ENCODE measurements around the gene GPC1.
"Not testable (repeated sequence)": the region's sequence is repeated elsewhere in the genome, so short reads cannot be mapped to it uniquely, and the experiment has no call there.

GPC1 gene, protein sequence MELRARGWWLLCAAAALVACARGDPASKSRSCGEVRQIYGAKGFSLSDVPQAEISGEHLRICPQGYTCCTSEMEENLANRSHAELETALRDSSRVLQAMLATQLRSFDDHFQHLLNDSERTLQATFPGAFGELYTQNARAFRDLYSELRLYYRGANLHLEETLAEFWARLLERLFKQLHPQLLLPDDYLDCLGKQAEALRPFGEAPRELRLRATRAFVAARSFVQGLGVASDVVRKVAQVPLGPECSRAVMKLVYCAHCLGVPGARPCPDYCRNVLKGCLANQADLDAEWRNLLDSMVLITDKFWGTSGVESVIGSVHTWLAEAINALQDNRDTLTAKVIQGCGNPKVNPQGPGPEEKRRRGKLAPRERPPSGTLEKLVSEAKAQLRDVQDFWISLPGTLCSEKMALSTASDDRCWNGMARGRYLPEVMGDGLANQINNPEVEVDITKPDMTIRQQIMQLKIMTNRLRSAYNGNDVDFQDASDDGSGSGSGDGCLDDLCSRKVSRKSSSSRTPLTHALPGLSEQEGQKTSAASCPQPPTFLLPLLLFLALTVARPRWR

DNA sequence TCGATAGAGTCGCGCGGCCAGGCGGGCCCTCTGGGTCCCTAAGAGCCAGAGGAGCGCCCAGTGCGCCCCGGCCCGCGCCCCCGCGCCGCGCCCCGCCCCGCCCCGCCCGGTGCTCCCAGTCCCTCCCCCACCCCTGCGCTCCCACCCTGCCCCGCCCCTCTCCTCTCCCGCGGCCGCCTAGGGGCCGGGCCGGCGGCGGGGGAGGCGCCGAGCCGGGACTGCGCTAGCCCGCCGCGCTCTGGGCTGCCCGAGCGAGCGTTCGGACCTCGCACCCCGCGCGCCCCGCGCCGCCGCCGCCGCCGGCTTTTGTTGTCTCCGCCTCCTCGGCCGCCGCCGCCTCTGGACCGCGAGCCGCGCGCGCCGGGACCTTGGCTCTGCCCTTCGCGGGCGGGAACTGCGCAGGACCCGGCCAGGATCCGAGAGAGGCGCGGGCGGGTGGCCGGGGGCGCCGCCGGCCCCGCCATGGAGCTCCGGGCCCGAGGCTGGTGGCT is at the start of gene GPC1:
TSS of gene GPC1 (plus strand) at position 207 of the 491 bp plus-strand sequence. CDS start at position 463, 256 bp downstream.
- DNase-seq: no peak

DNA sequence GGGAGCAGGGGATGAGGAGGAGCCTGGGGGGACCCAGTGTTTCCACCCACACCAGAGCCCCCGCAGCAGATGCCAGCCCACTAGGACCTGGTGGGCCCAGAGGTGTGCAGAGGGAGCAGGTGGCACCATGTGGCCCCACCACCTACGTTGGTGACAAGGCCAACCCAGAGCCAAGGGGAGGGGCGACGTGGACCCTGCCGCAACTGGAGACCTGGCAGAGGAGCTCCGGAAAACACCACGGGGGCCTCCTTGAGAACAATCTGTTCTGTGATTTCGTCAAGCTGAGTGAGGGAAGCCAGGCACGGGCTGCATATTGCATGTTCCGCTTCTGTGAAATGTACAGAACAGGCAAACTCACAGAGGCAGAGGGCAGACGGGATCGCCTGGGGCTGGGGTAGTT is 49.1 kb upstream of the GPC1 start:
- no peak for DNase-seq

DNA sequence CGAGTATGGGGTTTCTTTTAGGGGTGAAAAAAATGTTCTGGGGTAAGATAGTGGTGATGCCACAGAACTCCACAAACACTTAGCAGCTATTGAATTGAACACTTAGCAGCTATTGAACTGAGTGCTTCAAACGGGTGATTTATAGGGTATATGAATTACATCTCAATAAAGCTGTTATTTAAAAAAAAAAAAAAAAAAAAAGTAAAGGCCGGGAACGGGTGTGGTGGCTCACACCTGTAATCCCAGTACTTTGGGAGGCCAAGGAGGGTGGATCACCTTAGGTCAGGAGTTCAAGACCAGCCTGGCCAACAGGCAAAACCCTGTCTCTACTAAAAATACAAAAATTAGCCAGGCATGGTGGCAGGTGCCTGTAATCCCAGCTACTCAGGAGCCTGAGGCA is 48.7 kb upstream of the GPC1 start:
- not testable (repeated sequence) for DNase-seq

DNA sequence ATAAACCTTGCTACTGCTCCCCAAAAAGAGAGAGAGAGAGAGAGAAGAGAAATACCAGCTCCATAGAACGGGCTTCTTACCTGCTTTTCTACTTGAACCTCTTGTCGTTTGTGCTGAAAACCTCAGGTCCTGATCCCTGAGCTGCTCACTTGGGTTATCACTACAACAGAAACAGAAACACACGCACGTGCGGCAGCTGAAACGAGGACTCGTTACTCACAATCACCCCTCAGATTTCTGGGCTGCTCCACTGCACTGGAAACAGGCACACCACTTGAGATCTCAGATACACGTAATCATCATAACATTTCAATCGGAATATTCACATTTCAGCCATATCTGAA is 48.2 kb upstream of the GPC1 start:
- no peak for DNase-seq

DNA sequence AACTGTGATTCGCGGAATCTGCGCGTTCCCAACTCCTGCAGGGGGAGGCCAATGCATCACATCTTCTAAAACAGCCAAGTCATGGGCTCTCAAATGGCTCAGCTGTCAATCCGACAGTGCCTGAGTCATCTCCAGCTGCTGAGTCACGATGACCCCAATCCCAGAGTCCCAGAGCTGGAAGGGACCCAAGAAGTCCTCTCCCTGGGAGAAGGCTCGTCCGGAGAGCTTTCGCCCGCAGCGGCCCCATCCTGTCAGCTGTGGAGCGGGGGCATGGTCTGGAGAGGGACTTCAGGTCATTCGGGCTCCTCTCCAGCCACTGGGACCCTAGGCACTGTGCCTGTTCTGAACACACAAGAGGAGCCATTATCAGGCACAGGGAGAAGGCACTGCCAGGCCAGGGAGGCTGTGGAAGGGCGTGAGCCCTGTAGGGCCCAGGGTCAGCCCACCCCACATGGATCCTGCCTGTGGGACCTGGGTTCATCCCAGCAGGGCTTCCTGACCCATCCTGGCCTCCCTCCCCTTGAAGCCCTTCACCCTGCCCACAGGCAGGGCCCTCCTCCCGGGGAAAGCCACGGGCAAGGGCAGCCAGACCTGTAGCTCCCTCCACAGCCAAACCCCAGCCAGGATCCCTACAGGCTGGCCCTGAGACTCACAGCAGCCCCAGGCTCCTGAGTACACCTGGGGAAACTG is 47.6 kb upstream of the GPC1 start:
- DNase-seq: no peak

DNA sequence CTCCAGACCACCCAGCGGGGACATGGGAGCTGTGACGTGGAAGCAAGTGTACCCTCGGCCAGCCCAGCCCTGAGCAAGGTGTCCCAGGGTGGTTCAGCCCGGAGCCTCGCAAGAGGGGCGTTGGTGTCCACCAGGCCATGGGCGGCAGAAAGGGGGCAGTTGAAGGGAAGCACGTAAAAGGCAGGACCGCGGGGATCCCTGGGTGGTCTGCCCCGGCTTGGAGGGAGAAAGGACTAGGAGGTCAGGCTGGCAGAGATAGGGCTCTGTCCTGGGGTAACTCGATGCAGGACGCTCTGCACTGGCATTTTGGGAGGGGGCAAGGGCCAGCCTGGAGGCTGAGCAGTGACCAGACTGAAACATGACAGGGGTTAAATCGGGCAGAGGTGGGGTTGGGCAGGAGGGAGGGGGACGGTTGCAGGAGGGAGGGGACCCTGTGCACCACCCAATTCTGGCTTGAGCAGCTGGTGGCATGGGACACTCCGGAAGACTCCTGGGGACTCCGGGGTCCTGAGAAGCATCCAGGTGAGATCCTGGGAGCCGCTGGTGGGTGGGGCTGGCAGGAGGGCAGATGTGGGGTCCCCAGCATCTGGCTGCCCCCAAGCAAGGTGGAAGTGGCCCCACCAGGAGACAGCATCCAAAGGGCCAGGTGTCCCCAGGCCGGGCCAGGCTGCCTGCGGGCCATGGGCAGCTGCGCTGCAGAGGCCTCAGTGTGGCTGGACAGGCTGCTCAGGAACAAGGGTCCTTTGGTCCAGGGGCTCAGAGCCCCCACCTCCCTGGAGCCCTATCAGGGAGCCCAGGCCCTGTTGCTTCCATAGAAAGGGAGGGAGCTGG is 46.8 kb upstream of the GPC1 start:
- no peak for DNase-seq

DNA sequence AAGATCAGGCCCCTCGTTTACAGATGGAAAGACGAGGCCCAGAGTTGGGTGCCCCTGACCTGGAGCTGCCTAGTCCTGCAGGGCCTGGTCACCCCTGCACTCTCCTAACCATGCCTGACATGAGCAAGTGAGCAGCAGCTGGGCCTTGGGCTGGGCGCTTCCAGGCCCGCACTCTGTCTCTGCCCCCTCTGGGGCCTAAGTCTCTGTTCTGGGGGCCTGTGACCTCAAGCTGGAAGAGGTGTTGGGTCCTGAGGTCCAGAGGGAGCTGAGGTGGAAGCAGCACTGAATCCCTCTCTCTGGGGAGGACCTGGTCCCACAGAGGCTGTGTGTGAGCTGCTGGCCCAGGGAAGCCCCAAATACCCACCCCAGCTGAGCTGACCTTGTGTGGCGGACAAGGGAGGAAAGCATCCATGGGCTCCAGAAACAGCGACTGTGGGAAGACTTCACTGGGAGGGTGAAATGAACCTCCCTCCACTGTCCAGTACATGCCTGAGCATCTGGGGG is 46.1 kb upstream of the GPC1 start:
- no peak for DNase-seq

DNA sequence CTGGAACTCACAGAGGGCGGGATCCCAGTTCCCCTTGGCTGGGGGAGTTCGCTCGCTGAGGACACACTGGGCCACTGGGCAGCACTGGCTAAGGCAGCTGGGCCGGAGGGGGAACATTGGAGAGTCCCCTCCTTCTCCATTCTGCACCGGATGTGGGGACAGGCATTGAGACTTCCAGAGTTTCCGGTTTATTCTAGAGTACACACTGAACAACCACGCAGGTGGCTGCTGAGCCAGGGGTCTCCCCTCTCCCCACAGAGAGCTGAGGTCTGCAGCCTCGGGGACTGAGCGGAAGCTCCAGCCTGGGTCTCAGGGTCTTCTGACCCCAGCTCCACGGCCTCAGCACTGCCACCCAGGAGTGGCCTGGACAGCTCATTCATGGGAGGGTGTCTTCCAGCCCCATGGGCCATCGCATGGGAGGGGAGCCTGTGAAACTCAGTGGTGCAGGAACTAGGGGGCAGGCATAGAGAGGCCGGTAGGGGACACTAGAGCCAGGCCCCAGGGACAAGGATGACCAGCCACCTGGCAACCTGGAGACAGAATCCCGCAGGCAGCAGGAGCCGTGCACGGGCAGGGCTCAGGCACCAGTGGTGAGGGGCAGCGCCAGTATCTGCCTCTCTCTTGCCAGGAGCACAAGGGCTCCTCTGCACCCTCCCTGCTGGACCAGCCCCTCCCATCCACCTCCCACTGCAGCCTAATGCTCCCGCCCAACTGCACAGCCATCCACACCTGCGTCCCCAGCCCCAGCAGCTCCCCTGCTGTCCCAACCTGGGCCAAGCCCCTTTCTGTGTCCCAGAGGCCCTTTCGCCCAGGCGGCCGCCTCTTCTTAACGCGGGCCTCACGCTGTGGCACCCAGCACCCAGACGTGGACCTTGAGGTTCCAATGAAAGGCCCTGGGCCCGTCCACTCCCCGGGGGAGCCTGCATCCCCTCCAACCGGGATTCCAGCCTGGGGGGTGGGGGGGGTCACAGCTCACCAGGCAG is 45.1 kb upstream of the GPC1 start:
- no peak for DNase-seq

DNA sequence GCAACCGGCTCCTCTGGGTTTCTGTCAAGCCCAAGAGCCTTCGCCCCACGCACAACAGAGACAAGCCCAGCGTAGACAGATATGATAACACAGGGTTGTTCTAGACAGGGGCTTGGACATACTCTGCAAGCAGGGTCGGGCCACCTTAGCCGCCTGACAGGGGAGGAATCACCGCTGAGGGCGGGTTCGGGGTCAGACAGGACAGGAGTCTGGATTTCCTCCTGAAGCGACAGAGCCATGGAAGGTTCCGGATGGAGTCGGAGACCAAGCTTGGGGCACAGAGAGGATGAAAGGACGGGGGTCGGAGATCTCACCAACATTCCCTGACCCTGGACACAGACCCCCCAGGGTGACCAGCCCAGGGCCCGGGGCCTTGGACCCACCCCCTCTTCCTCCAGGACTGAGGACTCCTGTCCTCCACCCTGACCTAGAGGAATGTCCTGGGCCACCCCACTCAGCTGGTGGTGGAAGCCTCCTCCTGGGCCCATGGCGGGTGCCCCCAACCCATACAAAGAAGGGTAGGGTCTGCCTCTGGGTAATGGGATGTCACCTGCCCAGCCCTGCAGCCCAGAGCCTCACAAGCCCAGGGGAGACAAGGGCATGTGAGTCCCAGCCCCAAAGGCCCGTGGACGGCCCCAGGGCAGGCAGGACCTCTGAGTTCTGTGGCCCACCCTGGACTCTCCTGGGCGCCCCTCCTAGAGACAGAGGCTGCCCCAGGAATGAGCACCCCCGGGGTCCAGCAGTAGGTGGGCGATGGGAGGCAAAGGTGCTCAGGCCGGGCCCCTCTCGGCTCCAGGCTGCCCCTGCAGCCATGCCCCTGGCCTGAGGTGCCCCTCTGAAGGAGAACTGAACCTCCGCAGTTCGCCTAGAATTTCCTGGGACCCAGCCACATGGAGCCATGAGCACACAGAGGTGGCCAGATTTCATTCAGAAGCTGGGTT is 44.1 kb upstream of the GPC1 start:
- DNase-seq: no peak

DNA sequence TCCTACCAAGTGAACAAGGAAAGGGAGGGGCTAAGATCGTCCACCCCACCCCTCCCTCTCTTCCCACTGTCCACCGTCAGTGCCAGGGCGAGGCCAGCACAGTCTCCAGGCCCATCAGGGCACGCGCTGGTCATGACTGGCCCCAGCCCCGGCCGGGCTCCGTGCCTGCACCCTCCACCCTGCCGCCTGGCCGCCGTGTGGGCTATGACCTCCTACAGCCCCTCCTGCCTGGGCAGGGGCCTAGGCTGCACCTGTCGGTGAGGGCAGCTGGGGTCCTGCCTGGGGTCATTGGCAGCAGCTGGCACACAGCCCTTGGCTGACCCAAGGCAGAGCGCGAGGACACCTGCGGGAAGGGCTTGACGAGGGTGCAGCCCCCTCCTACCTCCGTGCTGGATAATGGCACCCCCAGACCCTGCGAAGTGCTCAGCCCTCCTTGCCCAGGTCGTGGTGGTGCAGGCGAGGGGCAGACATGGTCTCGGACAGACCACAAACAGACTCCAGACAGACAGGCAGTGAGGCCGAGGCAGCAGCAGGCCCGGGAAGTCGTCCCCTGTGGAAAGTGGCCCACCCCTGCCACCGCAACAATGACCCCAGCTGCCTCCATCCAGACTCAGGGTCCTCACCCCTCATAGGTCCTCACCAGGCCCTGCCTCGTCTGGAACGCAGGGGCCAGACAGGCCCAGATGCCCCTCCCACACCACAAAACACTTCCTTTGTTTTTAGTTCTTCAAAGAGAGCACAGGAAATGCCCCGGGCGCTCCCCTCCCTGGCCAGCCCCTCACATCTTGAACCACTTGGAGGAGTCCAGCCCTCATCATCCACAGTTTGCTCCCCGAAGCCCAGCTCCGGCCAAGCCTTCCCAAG is 43.1 kb upstream of the GPC1 start:
- DNase-seq: no peak

DNA sequence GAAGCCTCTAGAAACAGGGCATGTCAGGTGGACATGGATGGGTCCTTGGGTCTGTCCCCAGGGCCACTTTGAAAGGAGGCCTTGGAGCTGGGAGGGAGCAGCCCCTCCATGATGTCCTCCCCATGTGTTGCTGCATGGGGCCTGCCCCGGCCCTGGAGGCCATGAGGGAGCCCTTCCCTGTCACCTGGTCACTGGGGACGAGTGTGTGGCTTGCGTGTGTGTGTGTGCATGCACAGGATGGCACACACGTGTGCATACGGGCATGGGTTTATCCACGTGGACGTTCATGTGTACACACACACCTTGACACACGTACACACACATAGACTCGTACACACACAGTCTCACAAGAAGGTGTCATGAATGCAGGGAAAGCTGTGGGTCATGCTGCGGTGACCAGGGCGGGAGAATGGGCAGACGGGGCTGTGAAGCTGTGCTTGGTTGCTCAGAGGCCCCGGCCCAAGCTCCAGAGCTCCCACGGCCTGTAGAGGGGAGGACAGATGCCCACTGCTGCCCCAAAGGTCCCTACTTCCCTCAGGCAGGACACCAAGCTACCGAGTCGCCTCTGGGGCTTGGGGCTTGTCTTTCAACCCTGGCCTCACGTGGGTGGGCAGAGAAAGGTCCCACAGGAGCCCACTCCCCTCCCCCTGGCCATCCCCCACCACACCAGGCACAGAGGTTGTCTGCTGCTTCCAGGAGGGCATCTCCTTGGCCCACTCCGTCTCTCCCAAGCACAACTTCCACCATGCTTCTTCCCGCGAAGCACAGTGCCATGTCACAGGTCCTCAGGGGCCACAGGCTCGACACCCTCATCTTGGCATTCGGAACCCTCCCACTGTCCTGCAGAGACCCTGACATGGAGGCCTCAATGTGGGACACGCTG is 42.3 kb upstream of the GPC1 start:
- DNase-seq: no peak

DNA sequence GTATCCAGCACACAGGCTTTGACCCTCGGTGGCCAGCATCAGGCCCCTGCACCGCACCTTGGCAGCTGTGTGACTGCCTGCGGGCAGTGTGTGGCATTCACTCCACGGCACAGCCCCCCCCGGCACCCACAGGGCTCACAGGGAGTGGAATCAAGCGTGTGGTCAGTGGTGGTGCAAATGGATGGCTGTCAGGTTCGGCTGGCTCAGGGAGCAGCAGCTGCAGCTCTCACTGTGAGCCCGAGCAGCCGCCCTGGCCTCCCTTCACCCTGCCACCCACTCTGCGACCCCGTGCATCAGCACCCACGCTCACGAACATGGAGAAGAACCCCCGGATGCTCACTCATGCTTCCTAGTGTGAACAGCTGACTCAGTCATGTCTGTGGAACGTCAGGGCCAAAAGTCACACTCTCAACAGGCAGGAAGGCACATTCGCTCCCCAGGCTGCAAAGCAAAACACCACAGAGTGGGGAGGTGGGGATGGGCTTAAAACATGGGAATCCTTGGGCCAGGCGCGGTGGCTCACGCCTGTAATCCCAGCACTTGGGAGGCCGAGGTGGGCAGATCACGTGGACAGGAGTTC is 41.5 kb upstream of the GPC1 start:
- DNase-seq: no peak

DNA sequence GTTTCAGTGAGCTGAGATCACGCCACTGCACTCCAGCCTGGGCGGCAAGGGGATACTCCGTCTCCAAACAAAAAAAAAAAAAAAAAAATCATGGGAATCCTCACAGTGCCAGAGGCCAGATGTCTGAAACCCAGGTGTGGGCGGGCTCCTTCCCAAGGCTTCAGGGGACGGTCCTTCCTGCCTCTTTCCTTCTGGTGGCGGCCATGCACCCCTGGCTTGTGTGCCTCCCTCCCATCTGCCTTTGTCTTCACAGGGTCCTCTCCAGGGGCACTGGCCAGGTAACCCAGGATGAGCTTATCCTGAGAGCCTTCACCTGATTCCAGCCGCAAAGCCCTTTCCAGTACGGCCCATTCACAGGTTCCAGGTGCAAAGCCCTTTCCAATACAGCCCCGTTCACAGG is 40.9 kb upstream of the GPC1 start:
- no peak for DNase-seq

DNA sequence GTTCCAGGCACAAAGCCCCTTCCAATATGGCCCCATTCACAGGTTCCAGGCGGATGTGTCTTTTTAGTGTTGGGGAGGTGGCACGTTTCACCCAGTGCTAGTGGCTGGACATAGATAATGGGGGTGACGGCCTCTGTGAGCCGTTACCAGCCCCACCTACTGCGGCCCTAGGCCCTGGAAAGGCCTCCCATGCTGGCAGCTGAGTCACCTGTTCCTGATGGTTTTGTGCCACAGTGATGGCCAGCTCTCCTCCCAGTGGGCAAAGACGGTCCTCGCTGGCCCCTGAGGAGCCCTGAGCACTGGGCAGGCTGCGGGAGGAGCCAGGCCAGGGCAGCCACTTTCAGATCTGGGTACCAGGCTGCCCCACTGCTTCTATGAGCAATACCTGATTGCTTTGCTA is 40.0 kb upstream of the GPC1 start:
- no peak for DNase-seq

DNA sequence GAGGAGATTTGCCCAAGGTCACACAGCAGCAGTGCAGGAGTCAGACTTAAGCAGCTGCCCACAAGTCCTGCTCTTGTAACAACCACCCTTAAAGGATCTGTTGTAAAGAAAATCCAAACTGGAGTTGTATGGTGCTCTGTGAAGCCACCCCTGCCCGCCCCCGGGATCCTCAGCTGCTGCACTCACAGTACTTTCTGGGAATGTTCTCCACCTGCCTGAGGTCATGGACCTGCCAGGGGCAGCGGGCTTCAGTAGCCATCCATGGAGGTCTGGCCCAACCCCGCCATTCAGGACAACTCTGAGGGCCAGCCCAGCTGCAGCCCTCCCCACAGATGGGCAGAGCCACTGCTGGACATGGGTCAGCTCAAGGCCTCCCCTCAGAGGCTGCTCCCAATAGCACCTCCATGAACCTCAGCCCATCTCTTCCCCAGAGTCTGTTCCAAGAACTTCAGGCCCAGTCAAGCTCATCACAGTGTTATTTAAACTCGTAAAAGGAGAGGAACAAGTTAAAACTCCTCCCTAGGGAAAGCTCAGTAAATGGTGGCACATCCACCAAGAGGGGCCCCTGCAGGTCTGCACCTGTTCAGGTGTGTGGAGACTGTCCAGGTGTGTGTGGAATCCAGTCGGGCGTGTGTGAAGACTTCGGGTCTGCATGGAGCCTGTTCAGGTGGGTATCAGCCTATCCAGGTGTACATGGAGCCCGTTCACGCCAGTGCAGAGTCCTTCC is 39.4 kb upstream of the GPC1 start:
- no peak for DNase-seq

DNA sequence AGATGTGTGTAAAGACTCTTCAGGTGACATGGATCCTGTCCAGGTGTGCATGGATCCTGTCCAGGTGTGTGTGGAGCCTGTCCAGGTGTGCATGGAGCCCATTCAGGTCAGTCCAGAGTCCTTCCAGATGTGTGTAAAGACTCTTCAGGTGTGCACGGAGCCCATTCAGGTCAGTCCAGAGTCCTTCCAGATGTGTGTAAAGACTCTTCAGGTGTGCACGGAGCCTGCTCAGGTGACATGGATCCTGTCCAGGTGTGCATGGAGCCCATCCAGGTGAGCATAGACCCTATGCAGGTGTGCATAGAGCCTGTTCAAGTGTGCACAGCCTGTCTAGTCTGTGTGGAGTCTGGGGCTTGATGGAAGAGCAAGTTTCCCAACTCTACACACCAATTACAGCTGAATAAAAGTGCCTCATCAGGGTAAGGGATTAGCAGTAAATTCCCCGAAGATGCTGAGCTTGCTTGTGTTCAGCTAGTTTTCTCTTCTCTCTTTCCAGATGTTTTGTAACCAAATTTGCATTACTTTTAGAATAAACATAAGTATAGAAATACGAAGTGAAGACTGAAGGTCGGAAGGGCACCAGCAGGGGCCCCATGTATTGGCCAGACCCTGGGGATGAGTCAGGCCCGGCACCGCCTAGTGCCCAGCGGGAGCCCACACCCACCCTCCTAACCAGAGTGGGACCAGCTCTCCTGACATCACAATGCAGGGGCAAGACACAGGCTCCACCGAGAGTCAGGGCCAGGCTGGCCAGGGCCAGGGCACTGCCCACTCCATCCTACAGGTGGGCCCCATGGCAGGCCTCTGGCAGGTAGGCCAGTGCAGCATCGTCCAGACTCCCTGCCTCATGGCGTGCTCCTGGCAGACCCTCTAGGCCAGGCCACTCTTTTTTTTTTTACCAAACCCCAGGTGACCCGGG is 38.6 kb upstream of the GPC1 start:
- no peak for DNase-seq

All from NK-92 treated with Interleukin-12 subunit alpha and Interleukin-12 subunit beta, amount 100 ng/mL, for 24 hours (cell line).